ENCODE results near the gene SMAGP.

SMAGP gene

GRCh38 chr12:51200156-51200555 is 70.1 kb downstream of the SMAGP start:
- no peak overlapping the region for H3K4me3 ChIP-seq (ENCODE audit: low read depth, low read length)
- DNase-seq (ENCODE audit: low read depth), result no peak
- no peak for TF ChIP-seq CTCF (IDR thresholded peaks at IDR 0.05; ENCODE audit: low read depth, low read length, missing control alignments)

GRCh38 chr12:51199366-51199945 is 70.8 kb downstream of the SMAGP start:
- no peak overlapping the region for H3K4me3 ChIP-seq (ENCODE audit: low read depth, low read length)
- TF ChIP-seq CTCF (IDR thresholded peaks at IDR 0.05; ENCODE audit: low read depth, low read length, missing control alignments), result no peak
- DNase-seq (ENCODE audit: low read depth), result no peak

- no peak for DNase-seq (ENCODE audit: low read depth)
- no peak for TF ChIP-seq CTCF (IDR thresholded peaks at IDR 0.05; ENCODE audit: low read depth, low read length, missing control alignments)
- H3K4me3 ChIP-seq (ENCODE audit: low read depth, low read length), result no peak overlapping the region
Measured at GRCh38 chr12:51198568-51199365, 71.4 kb downstream of the SMAGP start.

- no peak for DNase-seq (ENCODE audit: low read depth)
Measured at GRCh38 chr12:51197736-51198567, 72.3 kb downstream of the SMAGP start.

GRCh38 chr12:51196547-51196946 is 73.7 kb downstream of the SMAGP start:
- no peak overlapping the region for H3K4me3 ChIP-seq (ENCODE audit: low read depth, low read length)
- DNase-seq (ENCODE audit: low read depth), result no peak
- no peak for TF ChIP-seq CTCF (IDR thresholded peaks at IDR 0.05; ENCODE audit: low read depth, low read length, missing control alignments)

More at GRCh38 chr12:51197736-51198567, 72.3 kb downstream of the SMAGP start:
- no peak overlapping the region for H3K4me3 ChIP-seq (ENCODE audit: low read depth, low read length)
- no peak for TF ChIP-seq CTCF (IDR thresholded peaks at IDR 0.05; ENCODE audit: low read depth, low read length, missing control alignments)

GRCh38 chr12:51195841-51196240 is 74.4 kb downstream of the SMAGP start:
- no peak for DNase-seq (ENCODE audit: low read depth)
- H3K4me3 ChIP-seq (ENCODE audit: low read depth, low read length), result no peak overlapping the region
- no peak for TF ChIP-seq CTCF (IDR thresholded peaks at IDR 0.05; ENCODE audit: low read depth, low read length, missing control alignments)

All from GM12864 (cell line).